A673 (cell line): ENCODE data around the gene LAMP1.

ENCODE experiments used
- CTCF ChIP-seq: fragments of 300-800, 200-600 bp; sonication (generic); conservative IDR thresholded peaks from 2 replicates; pipeline ENCODE4 v1.5.1; 2017; ENCODE audit warnings: low read depth, mild to moderate bottlenecking, antibody characterized with exemption, low read length, moderate library complexity, mixed read lengths
- EZH2 ChIP-seq: fragments of 200-600 bp; sonication (generic); IDR thresholded peaks from 2 replicates; pipeline ENCODE4 v1.6.1; 2017; ENCODE audit warnings: borderline replicate concordance, low read depth, mild to moderate bottlenecking, mixed read lengths, antibody characterized with exemption, low read length; ENCODE audit not compliant: poor library complexity, severe bottlenecking

- TF ChIP-seq CTCF (no peak), EZH2 (no peak)
Measured at GRCh38 chr13:113367020-113367560, 70.1 kb downstream of the LAMP1 start.
